Measurements from ENCODE around the gene E2F4. TPM values are rescaled to one million over a fixed set of nuclear protein-coding genes. Genes with fewer than 3 reads are reported as not detected.
A peak's percentile ranks its signal among the peaks of the same experiment; 100 is the strongest.

Gene E2F4
- total RNA-seq, 1 donor from 2014 or later = 78.1 TPM

DNA sequence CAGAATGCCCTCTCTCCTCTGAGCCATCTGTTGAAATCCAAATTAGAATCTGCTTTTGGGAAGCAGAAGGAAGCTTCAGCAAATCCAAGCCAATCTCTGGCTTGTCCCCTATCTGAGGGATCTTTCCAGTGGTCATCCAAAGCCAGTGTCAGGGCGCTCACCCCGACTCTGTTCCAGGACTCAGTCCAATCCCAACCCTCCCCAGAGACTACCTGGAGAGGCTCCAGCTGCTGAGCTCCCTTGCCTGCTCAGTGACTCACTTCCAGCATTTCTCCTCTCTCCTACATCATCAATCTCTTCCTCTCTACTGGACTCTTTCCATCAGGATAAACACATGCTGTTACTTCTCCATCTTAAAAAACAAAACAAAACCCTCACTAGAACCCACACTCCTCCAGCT, 10.6 kb upstream of the E2F4 start:
- intact Hi-C loops (cut with DNase I) = no loop called here

DNA sequence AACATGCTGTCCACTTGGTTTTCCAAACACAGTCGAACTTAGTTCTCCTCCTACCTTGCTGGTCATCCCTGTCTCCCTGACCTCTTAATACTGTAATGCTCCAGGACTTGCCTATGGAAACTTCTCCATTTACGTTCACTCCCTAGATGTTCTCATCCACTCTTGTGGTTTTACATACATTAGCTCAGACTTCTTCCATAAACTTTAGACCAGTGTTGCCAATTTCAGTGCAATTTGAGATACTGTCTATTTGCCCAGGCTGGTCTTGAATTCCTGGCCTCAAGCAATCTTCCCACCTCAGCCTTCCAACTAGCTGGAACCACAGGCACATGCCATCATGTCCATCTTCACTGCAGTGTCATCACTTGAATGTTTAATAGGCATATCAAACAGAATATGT, 9.7 kb upstream of the E2F4 start:
- H3K27me3 ChIP-seq = no peaks in the 10 kb centered on the region
- H3K4me3 ChIP-seq = no peak overlapping the region
- no peaks in the 10 kb centered on the region for H3K9me3 ChIP-seq
- peaks cover 53% of the 10 kb centered on the region for H3K4me1 ChIP-seq
- H3K27ac ChIP-seq = no peak overlapping the region
- intact Hi-C loops (cut with DNase I) = no loop called here
- H3K36me3 ChIP-seq = no peaks in the 10 kb centered on the region
- DNase-seq (ENCODE audit: extremely low spot score in 2 of 2) = no peak
- TF ChIP-seq POLR2AphosphoS5 (IDR thresholded peaks at IDR 0.05; ENCODE audit: insufficient read depth in 1 of 2, low read depth in 1 of 2) (no peak), POLR2A (IDR thresholded peaks at IDR 0.05) (no peak)
- TF ChIP-seq, protein P1, sequence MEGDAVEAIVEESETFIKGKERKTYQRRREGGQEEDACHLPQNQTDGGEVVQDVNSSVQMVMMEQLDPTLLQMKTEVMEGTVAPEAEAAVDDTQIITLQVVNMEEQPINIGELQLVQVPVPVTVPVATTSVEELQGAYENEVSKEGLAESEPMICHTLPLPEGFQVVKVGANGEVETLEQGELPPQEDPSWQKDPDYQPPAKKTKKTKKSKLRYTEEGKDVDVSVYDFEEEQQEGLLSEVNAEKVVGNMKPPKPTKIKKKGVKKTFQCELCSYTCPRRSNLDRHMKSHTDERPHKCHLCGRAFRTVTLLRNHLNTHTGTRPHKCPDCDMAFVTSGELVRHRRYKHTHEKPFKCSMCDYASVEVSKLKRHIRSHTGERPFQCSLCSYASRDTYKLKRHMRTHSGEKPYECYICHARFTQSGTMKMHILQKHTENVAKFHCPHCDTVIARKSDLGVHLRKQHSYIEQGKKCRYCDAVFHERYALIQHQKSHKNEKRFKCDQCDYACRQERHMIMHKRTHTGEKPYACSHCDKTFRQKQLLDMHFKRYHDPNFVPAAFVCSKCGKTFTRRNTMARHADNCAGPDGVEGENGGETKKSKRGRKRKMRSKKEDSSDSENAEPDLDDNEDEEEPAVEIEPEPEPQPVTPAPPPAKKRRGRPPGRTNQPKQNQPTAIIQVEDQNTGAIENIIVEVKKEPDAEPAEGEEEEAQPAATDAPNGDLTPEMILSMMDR (IDR thresholded peaks at IDR 0.05) = no peak

More for the DNA sequence above, 10.6 kb upstream of the E2F4 start:
- DNase-seq (ENCODE audit: extremely low spot score in 2 of 2) = no peak
- Histone ChIP-seq H3K27me3 (no peaks in the 10 kb centered on the region), H3K9me3 (no peaks in the 10 kb centered on the region), H3K27ac (peak overlapping the region; percentile 37), H3K36me3 (no peaks in the 10 kb centered on the region), H3K4me3 (no peak overlapping the region), H3K4me1 (peaks cover 55% of the 10 kb centered on the region)
- no peak for TF ChIP-seq POLR2A (IDR thresholded peaks at IDR 0.05)
- TF ChIP-seq POLR2AphosphoS5 (IDR thresholded peaks at IDR 0.05; ENCODE audit: insufficient read depth in 1 of 2, low read depth in 1 of 2) = no peak
- TF ChIP-seq, protein P1 (IDR thresholded peaks at IDR 0.05) = no peak

DNA sequence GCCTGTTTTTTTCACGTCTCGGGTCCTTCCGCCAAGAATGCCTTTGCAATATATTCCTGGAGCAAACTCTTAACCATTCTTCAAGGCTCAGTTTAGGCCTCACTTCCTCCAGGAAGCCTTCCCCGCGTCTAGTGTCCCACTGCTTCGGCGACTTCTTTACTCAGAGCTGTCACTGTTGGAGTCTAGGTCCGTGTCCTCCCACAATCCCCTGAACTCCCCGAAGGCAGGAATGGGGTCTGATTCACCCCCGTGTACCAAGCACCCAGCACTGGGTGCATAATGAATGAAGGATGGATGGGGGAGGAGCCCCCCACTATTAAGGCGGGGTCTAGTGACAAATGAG, 8.7 kb upstream of the E2F4 start:
- H3K27me3 ChIP-seq = no peaks in the 10 kb centered on the region
- no peaks in the 10 kb centered on the region for H3K36me3 ChIP-seq
- peak overlapping the region; percentile 88 for H3K27ac ChIP-seq
- intact Hi-C loops (cut with DNase I) = no loop called here
- DNase-seq (ENCODE audit: extremely low spot score in 2 of 2) = peak in 1 of 2 donors; percentile 98
- TF ChIP-seq, protein P1 (IDR thresholded peaks at IDR 0.05) = no peak
- TF ChIP-seq POLR2AphosphoS5 (IDR thresholded peaks at IDR 0.05; ENCODE audit: insufficient read depth in 1 of 2, low read depth in 1 of 2) (no peak), POLR2A (IDR thresholded peaks at IDR 0.05) (no peak)
- H3K4me1 ChIP-seq = peaks cover 43% of the 10 kb centered on the region
- H3K9me3 ChIP-seq = no peaks in the 10 kb centered on the region
- peak overlapping the region; percentile 53 to 62 for H3K4me3 ChIP-seq

DNA sequence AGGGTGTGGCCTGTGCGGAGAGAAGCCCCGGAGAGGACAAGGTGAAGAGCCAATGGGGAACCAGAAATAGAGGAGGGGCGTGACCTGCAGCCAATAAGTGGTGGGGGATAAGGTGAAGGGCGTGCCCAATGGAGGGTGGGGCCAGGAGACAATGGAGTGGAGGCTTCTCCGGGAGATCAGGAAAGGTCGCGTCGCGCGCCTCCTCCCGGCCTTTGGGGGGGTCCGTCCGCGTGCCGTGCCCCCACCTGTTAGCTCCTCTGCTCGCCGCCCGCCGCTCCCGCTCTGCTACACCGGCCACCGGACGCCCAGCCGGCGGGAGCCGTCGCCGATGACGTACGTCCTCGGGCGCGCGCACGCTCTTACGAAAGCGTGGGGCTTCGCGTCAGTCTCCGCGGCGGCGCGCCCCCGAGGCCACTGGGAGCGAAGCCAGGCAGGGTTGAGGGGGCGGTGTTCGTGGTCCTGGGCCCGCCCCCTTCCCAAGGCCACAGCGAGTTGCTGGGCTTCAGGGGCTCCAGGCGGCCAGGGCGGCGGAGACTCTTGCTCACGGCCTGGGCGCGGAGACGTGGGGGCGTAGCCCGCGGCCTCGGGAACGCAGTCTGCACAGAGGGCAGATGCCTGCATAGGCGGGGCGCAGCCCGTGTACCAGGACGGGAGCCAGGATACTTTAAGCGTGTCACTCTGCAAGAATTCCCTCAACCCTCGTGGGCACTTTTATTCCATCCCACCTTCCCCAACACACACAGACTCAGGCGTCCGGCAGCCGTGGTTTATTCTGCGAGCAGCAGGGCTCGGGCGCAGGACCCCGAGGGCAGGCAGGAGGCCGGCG, 8.1 kb upstream of the E2F4 start, which contains the start of gene MATCAP1:
MATCAP1 (minus strand) TSS at position 337 of the 826 bp plus-strand sequence. CDS start 3,353 bp downstream, outside the sequence.
- intact Hi-C loops (cut with DNase I) = no loop called here
- peaks cover 37% of the 10 kb centered on the region for H3K4me1 ChIP-seq

More for the DNA sequence above, 8.1 kb upstream of the E2F4 start, which contains the start of gene MATCAP1:
- Histone ChIP-seq H3K36me3 (no peaks in the 10 kb centered on the region), H3K4me3 (peak within 1 kb of the TSS; percentile 53 to 62), H3K9me3 (no peaks in the 10 kb centered on the region), H3K27me3 (no peaks in the 10 kb centered on the region), H3K27ac (peak within 1 kb of the TSS; percentile 88)
- TF ChIP-seq POLR2A (IDR thresholded peaks at IDR 0.05) (peak in 1 of 2 donors; percentile 26), POLR2AphosphoS5 (IDR thresholded peaks at IDR 0.05; ENCODE audit: insufficient read depth in 1 of 2, low read depth in 1 of 2) (peak; percentile 15 to 96)
- TF ChIP-seq, protein P1 (IDR thresholded peaks at IDR 0.05) = no peak
- no peak for DNase-seq (ENCODE audit: extremely low spot score in 2 of 2)
